Ishikawa (cell line): ENCODE results near the gene CPVL.

Experiments used
- EP300 ChIP-seq: IDR thresholded peaks from 2 replicates; pipeline ENCODE4 v1.6.1; 2012; ENCODE audit warnings: borderline replicate concordance
- FOXM1 ChIP-seq: IDR thresholded peaks from 2 replicates; pipeline ENCODE4 v1.6.1; 2012; ENCODE audit warnings: low read depth, borderline replicate concordance
- MAX ChIP-seq: IDR thresholded peaks from 2 replicates; pipeline ENCODE4 v1.6.1; 2012
- TF ChIP-seq, protein P1 (sequence below): IDR thresholded peaks from 2 replicates; pipeline ENCODE4 v1.6.1; 2012

DNA sequence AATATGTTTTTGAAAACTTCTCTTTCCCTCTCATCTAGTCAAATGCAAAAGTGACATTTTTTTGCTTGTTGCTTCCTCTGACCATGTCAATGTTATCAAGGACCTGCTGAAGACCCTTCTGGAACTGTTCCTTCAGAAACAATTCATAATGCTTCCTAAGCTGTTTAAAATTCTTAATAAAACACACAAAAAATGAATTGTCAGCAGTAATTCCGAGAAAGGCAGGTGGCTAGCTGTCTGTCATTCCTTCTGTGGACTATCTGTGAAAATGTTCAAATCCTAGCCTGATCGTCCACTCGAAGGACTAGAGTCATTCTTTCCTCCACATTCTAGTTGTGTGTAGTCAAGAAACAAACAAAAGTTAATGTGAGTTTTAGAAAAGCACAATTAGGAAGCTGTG lies 131.6 kb downstream of the CPVL start:
- TF ChIP-seq FOXM1 (no peak), EP300 (no peak), MAX (no peak)
- TF ChIP-seq, protein P1, sequence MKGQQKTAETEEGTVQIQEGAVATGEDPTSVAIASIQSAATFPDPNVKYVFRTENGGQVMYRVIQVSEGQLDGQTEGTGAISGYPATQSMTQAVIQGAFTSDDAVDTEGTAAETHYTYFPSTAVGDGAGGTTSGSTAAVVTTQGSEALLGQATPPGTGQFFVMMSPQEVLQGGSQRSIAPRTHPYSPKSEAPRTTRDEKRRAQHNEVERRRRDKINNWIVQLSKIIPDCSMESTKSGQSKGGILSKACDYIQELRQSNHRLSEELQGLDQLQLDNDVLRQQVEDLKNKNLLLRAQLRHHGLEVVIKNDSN = no peak
